GM21367 (cell line): ENCODE results near the gene USP43.
"Not testable (repeated sequence)": the region's sequence is repeated elsewhere in the genome, so short reads cannot be mapped to it uniquely, and the experiment has no call there.

ENCODE experiments used
- ATAC-seq: cut with Tn5 transposase; IDR thresholded peaks from one replicate; pipeline ENCODE4 v1.9.1; 2021; ENCODE audit not compliant: unreplicated experiment

Gene USP43

GRCh38 chr17:9644910-9645751 lies at the start of gene USP43:
USP43 (plus strand) TSS chr17:9645517; CDS start chr17:9645633, 116 bp downstream.
- no peak for ATAC-seq

GRCh38 chr17:9597638-9598037 lies 47.7 kb upstream of the USP43 start:
- not testable (repeated sequence) for ATAC-seq

GRCh38 chr17:9598661-9599060 lies 46.7 kb upstream of the USP43 start:
- no peak for ATAC-seq

- not testable (repeated sequence) for ATAC-seq
Observed at GRCh38 chr17:9604583-9604982, 40.7 kb upstream of the USP43 start.

- no peak for ATAC-seq
Observed at GRCh38 chr17:9606453-9606852, 38.9 kb upstream of the USP43 start.

GRCh38 chr17:9607058-9607457 lies 38.3 kb upstream of the USP43 start:
- ATAC-seq, result not testable (repeated sequence)

- no peak for ATAC-seq
Observed at GRCh38 chr17:9611557-9611956, 33.8 kb upstream of the USP43 start.

GRCh38 chr17:9612006-9612405 lies 33.3 kb upstream of the USP43 start:
- no peak for ATAC-seq

- ATAC-seq, result no peak
Observed at GRCh38 chr17:9615486-9615885, 29.8 kb upstream of the USP43 start.

GRCh38 chr17:9622961-9623360 lies 22.4 kb upstream of the USP43 start:
- ATAC-seq, result no peak

GRCh38 chr17:9628509-9628908 lies 16.8 kb upstream of the USP43 start:
- ATAC-seq, result no peak

- ATAC-seq, result no peak
Observed at GRCh38 chr17:9632741-9633140, 12.6 kb upstream of the USP43 start.

GRCh38 chr17:9635340-9635739 lies 10.0 kb upstream of the USP43 start:
- no peak for ATAC-seq

GRCh38 chr17:9636501-9636900 lies 8.8 kb upstream of the USP43 start:
- ATAC-seq, result no peak

- ATAC-seq, result not testable (repeated sequence)
Observed at GRCh38 chr17:9640388-9640787, 4.9 kb upstream of the USP43 start.

GRCh38 chr17:9643611-9644010 lies 1.7 kb upstream of the USP43 start:
- no peak for ATAC-seq

- ATAC-seq, result no peak
Observed at GRCh38 chr17:9645851-9646545, 681 bp downstream of the USP43 start.

- ATAC-seq, result no peak
Observed at GRCh38 chr17:9646546-9646885, 1.2 kb downstream of the USP43 start.

- no peak for ATAC-seq
Observed at GRCh38 chr17:9647014-9647413, 1.7 kb downstream of the USP43 start.

- ATAC-seq, result no peak
Observed at GRCh38 chr17:9648521-9649110, 3.3 kb downstream of the USP43 start.

- ATAC-seq, result no peak
Observed at GRCh38 chr17:9658593-9659211, 13.4 kb downstream of the USP43 start.

- ATAC-seq, result no peak
Observed at GRCh38 chr17:9661027-9661426, 15.7 kb downstream of the USP43 start.
